Suppressor macrophage (primary cell): ENCODE results near the gene A3GALT2.

Source experiments
- DNase-seq, 4 experiments: peaks; one replicate each; pipeline ENCODE4 v3.0.0-alpha.2; 2020 to 2022

A3GALT2 gene

DNA sequence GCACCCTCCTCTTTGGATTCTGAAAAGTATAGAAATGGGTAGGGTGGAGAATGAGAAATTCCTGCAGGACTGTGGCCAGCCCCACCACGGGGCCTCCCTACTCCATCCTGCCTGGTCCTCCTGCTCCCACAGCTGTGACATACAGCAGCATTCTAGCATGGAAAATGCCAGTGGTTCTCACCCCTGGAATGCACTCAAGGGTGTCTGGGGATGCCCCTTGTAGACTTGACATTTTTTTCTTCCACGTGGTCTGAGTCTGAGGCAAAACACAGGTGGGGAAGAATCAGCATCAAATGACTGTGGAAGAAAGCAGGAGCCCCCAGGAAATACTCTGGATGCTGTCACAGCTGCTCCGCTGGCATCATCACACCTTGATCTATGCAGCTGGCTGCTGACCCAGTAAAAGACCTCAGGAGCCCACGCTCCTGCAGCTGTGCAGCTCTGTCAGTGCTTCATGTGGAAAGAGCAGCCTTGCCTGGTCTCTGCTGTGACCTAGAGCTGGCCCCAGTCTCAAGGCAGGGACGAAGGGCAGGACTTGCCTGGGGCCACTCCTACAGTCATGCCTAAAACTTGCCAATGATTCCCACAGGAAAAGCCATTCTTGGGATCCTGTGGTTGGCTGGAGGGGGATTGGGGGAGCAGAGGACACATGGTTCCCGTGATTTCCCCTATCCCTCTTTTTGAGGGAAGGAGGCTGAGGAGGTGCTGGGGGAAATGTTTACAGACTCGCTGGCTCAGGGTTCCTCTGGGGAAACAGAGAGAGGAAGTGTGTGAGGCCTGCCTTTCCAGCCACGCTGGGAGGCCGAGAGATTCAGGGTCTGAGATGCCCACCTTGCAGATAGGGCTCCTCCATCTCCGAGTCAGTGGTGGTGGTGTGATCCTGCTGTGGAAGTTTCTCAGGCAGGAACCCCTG is 10.8 kb upstream of the A3GALT2 start:
- DNase-seq, result peak in 1 of 4 experiments; percentile 34

DNA sequence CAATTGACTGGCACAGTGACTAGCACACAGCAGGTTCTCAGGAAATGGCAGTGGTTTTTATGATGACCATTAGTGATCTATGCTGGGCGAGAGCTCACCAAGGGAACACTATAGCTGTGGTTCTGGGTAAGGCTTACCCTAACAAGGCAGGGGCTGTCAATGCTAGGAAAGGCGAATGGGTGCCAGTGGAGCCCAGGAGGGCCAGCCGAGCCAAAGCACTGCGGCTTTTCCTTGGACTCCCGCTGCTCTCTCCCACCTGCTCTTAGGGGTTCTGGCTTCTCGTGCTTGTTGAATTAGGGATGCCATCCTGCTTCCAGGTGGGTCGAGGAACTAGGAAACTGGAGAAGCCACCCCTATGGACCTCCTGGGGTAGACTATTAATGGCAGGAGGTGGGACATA is 10.0 kb upstream of the A3GALT2 start:
- no peak for DNase-seq

DNA sequence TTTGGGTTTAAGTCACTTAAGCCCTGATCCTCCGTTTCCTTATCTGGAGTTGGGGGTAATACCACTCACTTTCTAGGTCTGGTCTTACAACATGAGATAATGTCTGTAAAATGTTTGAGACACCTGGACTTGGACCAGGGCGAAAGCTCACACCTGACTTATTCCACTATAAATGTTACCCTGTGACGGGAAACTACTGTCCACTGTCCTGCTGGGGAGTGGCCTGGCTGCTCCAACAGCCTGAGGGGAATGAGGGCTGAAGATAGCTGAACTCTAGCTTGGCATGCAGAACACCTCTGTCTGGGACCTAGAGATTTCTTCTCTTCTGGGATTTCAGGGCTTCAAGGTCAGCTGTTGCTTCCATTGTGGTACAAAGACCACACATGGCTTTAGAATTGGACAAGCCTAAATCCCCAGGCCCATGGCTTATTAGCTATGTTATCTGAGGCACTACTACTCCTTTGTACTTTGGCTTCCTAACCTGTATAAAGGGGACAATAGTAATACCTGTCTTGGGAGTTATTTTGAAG is 9.5 kb upstream of the A3GALT2 start:
- no peak for DNase-seq

DNA sequence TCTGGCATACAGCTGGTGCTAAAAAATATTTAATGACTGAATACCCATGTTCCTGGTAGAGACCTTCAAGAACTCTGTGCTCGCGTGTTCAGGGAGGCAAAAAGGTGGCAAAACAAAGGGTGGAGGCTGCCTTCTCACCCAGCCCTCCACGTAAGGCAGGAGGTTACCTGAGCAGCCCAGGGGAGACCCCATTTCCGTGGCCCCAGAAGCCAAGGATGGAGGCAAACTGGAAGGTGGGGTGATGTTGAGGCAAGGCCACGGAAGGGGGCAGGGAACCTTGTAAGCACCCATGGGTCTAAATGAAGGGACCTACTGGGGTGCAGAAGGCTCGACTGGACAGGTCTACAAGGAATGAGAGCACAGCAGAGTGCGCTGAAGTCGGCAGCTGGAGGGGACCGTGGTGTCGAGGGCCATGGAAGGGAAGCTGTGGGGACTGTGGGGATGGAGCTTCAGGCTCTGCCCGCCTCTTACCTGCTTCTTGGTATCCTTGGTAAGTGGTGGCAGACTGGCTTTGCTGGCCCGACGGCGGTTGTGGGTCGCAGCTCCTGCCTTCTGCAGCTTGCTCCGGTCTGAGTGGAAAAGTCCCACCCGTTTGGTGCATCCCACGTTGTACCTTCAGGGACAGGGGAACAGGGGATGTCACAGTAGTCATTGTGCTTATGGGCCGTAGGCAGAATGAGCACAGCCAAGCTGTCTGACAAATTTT is 8.9 kb upstream of the A3GALT2 start:
- no peak for DNase-seq

DNA sequence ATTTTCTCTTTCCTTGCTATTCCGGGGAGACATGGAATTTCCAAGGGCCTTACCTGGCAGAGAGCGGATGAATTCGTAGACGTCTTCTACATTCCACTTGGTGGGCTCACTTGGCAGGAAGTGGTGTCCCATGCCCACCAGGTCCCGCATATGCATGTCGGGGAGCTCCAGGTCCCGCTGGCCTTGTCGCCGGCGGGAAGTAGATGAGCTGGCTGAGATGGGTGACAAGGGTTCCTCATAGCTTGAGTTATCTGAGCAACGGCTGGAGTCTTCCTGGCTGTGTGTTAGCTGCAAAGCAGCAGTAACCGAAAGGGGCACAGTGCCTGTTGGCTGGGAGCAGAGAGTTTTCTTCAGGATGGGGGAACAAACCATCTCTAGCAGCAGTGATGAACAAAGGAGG is 7.9 kb upstream of the A3GALT2 start:
- peak in 1 of 4 experiments; percentile 2 for DNase-seq

DNA sequence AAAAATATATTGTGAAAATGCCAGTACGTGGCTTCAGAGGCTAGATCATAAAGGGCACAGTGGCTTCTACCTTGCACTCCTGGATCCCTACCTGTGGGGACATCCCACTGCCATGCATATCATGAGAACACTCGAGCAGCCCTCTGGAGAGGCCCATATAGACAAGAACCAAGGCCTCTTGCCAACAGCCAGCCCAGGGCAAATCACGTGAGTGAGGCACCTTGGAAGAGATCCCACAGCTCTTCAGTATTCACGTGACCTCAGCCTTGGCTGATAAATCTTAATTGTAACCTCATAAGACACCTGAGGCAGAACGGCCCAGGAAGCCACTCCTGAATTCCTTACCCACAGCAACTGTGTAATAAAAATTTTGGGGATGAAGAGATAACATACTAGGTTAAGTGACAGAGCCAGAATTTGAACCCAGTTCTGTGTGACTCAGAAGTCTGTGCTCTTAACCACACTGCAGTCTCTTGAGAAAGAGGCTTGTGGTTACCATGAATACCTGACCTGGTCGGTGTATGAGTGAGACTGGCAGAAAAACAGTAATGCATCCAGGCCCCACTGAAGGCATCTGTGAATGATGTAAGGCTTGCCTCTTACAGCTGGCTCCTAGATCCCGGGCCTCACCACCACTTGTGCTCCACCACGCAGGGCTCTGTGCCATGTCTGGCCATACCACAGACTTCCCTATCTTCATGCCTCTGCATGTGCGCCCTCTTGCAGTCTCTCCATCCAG is 6.9 kb upstream of the A3GALT2 start:
- DNase-seq, result peak; percentile 46 to 63 (median 56)

DNA sequence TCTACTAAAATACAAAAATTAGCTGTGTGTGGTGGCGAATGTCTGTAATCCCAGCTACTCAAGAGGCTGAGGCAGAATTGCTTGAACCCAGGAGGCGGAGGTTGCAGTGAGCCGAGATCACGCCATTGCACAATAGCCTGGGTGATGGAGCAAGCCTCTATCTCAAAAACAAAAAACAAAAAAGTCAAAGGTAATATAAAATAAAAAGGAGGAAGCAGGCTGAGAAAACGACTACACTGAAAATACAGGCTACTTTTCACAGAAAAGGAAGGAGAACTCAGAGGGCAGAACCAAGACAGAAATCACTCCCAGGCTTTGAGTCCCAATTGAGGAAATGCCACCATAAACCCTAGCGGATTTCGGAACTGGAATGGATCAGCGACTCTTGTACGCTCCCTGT is 5.9 kb upstream of the A3GALT2 start:
- peak; percentile 63 to 86 (median 76) for DNase-seq

DNA sequence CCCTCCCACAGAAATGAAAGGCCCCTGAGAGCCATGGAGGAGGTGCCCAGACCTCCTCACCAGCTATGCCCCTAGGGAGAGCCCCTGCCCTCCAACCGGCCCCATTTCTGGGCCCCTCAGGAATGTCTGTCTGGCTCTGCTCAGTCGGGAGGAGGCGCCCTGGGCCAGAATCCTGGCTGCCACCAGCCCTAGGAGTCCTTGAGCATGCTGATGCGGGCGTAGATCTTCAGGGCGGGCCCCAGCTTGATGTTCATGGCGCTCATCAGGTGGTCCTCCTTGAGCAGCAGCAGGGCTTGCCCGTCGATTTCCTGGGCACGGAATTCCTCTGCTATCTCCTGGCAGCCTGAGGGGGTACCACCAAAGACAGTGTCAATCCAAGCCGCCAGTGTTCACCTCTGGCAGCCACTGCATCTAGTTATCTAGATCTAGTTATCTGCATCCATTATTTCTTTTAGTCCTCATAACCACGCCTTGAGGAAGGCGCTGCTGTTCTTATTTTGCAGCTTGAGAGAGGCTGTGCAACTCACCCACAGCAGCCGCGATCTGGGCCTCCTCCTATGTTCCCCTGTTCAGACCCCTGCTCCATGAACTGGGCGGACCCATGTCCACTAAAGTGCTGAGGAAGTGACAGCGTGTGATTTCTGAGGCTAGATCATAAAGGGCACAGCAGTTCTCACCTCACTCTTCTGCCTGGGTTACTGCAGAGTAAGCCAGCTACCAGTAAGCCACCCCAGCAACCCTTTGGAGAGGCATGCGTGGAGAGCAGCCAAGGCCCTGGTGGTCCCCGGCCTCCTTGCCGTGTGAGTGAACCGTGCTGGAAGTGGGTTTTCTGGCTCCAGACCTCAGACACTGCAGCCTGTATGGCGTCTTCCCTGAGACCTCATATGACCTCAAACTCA is 4.0 kb upstream of the A3GALT2 start:
- DNase-seq, result no peak

DNA sequence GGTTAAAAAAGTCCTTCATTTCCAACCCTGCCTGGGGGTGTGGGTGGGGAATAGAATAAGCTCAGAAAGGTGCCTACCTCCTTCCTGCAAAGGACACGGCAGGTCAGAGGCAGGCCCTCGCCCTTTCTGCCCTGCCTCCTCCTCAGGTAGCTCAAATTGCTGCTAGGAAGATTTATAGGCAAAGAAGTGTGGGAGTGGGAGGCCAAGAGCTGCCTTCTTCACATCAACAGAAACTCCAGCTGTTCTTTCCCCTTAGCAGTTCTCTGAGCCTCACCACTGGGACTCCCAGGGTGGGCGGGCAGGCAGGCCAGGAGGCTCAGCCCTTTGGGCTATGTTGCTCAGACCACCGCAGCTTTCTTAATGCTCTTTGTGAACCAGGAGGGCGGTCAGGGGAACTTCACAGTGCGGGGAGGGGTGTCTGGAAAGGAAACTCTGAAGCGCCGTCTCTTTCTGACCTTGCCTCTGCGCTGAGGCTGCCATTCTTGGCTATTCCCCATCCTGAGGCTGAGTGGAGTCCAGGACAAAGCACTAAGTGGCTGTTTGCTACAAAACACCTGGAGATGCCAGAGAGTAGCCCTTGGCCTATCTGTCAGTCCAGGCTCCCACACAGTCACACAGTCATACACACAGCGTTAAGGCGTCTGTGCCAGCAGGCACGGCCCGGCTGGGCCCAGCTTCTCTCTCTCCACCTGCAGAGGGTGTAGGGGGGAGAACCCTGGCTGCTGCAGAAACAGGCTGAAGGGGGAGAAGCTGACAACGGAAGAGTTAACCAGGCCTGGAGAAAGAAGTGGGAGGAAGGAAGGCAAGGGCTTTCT is 3.0 kb upstream of the A3GALT2 start:
- DNase-seq, result no peak

DNA sequence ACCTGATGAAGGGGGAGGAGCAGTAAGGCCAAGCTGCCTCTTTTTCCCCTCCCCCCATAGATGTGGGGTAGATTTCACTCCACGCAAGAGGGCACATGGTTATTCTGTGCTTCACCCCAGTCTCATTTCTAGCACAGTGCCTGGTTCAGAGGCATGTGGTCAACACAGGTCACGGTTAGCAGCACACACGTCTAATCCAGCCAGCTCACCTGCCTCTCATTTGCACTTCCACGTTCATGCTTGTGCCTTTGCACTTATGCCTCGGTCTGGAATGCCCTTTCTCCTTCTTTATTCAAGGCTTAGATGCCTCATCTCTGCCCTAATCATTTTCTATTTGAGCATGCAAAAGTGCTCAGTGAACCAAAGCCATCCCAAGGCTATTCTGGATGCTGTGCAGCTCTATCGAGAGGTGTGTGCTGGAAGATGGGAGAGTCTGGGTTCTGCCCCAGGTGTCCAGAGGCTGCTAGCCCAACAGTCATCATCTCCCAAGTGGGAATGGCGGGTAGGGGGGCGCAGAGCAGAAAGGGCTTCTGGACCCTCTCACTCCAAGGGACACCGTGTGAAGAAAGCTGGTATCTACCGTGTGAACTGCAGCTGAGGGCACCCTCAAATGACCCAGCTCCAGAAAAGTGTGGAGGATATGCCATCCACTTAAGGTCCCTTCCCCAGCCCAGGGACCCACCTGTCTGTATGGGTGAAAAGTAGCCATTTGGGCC is 2.1 kb upstream of the A3GALT2 start:
- no peak for DNase-seq

DNA sequence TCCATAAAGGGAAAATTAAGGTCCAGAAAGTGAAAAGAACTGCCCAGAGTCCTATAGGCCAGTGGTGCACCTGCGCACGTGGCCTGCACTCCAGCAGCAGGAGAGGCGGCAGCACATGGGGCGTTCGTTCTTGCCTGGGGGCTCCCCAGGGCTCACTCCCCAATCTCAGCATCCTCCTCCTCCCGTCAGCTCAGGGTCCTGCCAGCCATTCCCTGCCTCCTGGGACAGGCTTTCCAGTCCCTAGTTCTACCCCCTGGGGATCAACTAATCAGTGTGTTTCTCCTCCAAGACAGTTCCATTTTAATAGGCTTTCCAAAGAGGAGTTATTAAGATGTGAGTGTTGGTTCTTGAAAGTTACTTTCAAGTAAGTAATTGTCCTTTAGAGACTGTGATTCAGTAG is 1.2 kb upstream of the A3GALT2 start:
- no peak for DNase-seq

DNA sequence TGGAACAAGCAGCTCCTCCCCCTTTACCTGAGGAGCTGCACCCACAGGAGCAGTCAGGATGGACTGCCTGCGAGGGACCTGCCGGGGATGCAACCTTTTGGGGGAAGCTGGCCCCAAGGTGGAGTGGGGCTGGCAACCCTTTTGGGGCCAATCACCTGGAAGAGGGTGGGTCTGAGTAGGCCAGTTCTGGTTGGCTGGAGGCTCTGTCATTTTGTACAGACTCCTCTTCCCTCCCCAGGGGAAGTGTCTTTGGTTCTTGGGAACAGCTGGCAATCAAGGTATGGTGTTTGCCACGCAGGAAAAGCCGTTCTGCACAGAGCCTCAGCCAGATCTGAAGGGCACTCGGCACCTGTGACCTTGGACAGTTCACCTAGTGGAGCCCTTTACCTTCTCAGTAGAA is 280 bp upstream of the A3GALT2 start:
- DNase-seq, result no peak

DNA sequence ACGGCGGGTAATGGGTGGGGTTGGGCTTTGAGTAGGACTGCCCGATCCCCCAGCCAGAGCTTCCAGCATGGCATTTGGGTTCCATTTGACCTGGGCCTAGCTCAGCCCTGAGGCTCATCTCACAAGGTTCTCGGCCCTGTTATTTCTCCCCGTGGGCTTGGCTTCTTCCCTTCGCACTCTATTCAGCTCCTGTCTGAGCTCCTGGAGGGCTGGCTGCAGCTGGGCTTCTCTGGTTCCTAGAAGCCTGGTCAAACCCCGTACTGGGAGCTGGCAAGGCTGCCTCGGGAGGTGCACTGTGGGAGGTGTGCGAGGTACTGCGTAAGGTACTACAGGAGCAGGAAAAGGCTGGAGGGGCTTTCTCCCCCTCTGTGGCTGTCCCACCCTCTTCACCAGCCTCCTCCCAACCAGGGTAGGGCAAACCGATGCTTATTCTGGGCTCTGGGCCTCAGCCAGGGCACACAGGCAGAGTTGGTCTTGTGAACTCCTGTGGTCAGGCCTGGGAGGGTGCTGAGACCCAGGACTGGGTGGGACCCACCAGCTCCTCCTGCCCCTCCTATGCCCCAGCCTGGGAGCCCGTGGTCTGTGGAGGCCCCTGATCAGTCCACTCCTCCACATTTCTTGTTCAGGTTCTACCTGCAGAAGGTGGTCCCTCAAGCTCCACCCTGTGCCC is 814 bp downstream of the A3GALT2 start:
- DNase-seq, result no peak

DNA sequence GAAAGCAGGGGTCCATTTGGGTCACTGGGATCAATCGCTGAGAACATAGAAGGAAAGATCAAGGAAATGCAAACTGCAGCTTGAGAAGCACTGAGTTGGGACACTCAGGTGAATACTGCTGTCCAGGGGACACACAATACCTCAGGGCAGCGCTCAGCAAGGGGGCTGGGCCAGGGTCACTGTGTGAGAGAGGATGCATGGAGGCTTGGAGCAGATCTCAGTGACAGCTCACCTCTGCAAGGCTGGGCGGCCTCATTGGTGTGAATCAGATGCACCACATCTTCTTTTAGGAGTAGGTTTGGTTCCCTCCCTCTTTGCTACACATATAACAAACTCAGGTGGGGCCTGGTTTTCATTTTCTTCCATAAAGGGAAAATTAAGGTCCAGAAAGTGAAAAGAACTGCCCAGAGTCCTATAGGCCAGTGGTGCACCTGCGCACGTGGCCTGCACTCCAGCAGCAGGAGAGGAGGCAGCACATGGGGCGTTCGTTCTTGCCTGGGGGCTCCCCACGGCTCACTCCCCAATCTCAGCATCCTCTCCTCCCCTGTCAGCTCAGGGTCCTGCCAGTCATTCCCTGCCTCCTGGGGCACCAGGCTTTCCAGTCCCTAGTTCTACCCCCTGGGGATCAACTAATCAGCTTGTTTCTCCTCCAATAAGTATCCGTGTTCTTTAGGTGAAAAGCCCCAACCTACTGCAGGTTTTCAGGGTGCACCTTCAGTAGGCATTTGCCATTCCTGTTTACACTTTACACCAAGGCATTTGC is 1.5 kb downstream of the A3GALT2 start:
- DNase-seq, result no peak

DNA sequence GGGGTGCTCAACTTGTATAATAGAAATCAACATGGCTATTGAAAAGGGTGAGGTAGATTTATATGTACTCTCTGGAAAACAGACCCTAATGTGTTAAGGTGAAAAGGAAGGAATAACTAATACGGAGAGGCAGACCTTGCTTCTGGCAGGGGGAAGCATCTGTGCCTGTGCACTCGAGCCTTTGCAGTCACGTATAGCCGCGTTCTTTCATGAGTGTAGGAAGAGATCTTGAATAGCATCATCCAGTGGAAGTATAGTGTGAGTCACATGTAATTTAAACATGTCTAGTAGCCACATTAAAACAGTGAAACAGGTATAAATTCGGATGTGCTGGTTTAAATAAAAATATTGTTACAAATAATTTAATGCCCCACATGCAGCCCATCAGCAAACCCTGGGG is 3.0 kb downstream of the A3GALT2 start:
- no peak for DNase-seq

DNA sequence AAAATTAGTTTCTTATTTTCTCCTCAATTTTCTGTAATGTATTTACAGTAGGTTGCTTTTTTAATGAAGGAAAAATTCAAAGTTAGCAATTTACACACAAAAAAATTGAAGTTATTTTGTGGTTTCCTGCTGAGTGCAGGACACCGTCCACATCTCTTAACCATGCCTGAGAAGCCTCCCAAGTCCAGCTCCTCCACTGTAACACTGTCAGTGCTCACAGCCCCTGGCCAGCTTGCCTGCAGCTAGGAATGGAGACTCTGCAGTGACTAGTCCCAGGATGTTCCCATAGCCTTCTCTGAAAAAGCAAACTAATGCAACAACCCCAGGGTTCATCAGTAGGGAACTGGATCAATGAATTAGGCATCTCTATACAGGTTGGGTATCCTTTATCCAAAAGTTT is 3.5 kb downstream of the A3GALT2 start:
- no peak for DNase-seq

DNA sequence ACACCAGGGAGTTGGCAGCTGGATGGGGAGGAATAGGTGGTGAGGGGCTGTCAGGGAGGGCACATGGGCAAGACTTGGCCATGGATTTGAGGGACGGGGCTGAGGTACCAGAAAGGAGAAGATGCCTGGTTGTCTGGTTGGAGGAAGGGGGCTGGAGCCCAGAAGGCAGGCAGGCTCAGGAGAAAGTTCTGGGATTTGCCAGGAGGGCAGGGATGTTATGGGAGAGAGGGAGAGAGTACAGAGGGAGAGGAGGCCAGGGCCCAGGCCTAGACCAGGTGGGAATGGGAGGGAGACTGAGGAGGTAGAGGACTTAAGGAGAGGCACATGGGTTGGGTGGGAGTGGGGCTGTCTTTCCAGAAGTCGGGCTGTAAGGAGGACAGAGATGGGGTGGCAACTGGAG is 4.3 kb downstream of the A3GALT2 start:
- no peak for DNase-seq

DNA sequence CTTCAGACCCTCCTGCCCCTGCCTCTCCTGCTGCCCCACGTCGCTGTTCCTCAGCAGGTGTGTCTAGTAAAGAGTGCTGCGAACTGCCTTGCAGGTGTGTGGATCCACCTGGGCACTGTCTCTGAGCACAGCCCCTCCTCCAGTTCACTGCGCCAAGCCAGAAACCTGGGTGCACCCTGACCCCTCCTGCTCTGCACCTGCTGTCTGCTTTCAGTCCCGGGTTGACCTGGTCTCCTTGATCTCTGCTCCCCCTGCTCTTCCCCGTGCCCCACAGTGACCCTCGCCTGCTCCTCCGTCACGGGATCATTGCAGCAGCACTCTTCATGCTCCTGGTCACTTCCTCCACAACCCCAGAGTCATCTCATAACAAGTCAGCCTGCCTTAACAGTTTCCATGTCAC is 6.5 kb downstream of the A3GALT2 start:
- no peak for DNase-seq

DNA sequence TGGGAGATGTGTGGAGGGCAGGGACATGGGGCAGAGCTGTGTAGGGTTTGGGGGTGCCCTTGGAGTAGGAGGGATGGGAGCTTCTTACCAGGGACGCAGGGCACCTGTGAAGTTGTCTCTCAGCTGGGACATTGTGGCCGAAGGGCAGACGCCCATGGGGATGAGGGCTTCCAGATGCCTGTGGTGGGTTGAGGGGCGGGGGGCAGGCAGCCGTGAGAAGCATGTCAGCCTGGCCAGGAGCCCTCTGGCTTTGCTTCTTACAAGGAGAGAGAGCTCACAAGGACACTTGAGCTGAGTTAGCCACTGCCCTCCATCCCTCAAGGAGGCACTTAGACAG is 8.5 kb downstream of the A3GALT2 start:
- DNase-seq, result no peak
